Body of pancreas (tissue), 4 donors: ENCODE measurements around the gene CEP170B. TPM values are rescaled to one million over a fixed set of nuclear protein-coding genes. Genes with fewer than 3 reads are reported as not detected.

Experiments used
- ATAC-seq: fragments of 150-250 bp; one replicate; pipeline ENCODE4 v1.9.1; 2016
- DNase-seq, 4 donors: peaks; one replicate each; pipeline ENCODE4 v3.0.0-alpha.2; 2019
- H3K27ac ChIP-seq, 4 donors: fragments of 200-600 bp; sonication (generic); 1 replicate in 3 of 4; 2 replicates in 1 of 4; pipeline versions ENCODE4 v1.5.1 to v1.6.1; 2016 to 2019; ENCODE audit warnings: mild to moderate bottlenecking in 1 of 4, mixed read lengths in 1 of 4, moderate library complexity in 1 of 4
- H3K27me3 ChIP-seq, 2 donors: fragments of 200-600 bp; sonication (generic); one replicate each; pipeline ENCODE4 v1.6.0; 2016; ENCODE audit warnings: mild to moderate bottlenecking in 1 of 2
- H3K36me3 ChIP-seq, 2 donors: fragments of 200-600 bp; sonication (generic); replicated peaks in 1 of 2; 2 replicates each; pipeline ENCODE4 v1.5.1; 2016; ENCODE audit warnings: low read depth in 2 of 2; ENCODE audit not compliant: insufficient read depth in 1 of 2
- H3K4me1 ChIP-seq: fragments of 200-600 bp; sonication (generic); one replicate; pipeline ENCODE4 v1.6.0; 2016
- H3K4me3 ChIP-seq, 2 donors: fragments of 200-600 bp; sonication (generic); 1 replicate in 1 of 2; 2 replicates in 1 of 2; pipeline ENCODE4 v1.5.1; 2016 to 2019
- H3K9me3 ChIP-seq, 3 donors: fragments of 200-600 bp; sonication (generic); 1 replicate in 2 of 3; 2 replicates in 1 of 3; pipeline ENCODE4 v1.5.1; 2016
- POLR2A ChIP-seq, 3 donors: fragments of 450-650 bp; IDR thresholded peaks; one replicate each; pipeline ENCODE4 v1.6.1; 2016; ENCODE audit warnings: antibody characterized with exemption in 3 of 3, mild to moderate bottlenecking in 2 of 3
- WGBS, 2 donors: methylation state at CpG; one replicate each; pipeline ENCODE4 v1.1.5; 2017; 5-methylcytosine and 5-hydroxymethylcytosine counted together
- intact Hi-C: fragments of 100-400 bp; cut with DNase I; formaldehyde crosslinking; loops from one replicate; pipeline ENCODE4 v1.15.1; 2023
- total RNA-seq, 2 donors: library from RNA; depleted of rRNA; stranded (reverse); fragments of >200 nt; gene quantifications; one replicate each; pipeline ENCODE4 v1.1.0, GENCODE V29; 2016
- TF ChIP-seq, protein P1 (sequence below), 7 experiments: fragments of 450-650 bp in 4 of 7; fragments of 200-600 bp in 3 of 7; sonication (generic) in 3 of 7; IDR thresholded peaks; one replicate each; pipeline ENCODE4 v1.5.1; 2016 to 2019; ENCODE audit warnings: antibody characterized with exemption in 7 of 7

Gene CEP170B
- total RNA-seq, 2 donors from 2014 or later = 23.6 to 41.9 TPM

- Histone ChIP-seq H3K4me3 (no peak overlapping the region), H3K4me1 (peaks cover 26% of the 10 kb centered on the region), H3K9me3 (no peaks in the 10 kb centered on the region), H3K27me3 (no peaks in the 10 kb centered on the region), H3K27ac (no peak overlapping the region), H3K36me3 (no peaks in the 10 kb centered on the region)
- DNase-seq (peak in 1 of 4 donors; percentile 7), ATAC-seq (no peak)
- 64 to 66% methylated on average over 29 to 58 of the region's 64 CpGs for WGBS, 2 donors
- no peak for TF ChIP-seq POLR2A (IDR thresholded peaks at IDR 0.05)
- TF ChIP-seq, protein P1, sequence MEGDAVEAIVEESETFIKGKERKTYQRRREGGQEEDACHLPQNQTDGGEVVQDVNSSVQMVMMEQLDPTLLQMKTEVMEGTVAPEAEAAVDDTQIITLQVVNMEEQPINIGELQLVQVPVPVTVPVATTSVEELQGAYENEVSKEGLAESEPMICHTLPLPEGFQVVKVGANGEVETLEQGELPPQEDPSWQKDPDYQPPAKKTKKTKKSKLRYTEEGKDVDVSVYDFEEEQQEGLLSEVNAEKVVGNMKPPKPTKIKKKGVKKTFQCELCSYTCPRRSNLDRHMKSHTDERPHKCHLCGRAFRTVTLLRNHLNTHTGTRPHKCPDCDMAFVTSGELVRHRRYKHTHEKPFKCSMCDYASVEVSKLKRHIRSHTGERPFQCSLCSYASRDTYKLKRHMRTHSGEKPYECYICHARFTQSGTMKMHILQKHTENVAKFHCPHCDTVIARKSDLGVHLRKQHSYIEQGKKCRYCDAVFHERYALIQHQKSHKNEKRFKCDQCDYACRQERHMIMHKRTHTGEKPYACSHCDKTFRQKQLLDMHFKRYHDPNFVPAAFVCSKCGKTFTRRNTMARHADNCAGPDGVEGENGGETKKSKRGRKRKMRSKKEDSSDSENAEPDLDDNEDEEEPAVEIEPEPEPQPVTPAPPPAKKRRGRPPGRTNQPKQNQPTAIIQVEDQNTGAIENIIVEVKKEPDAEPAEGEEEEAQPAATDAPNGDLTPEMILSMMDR (IDR thresholded peaks at IDR 0.05) = no peak
- intact Hi-C loops = no loop called here
Observed at GRCh38 chr14:104931771-104932675, 67.0 kb downstream of the CEP170B start.

DNA sequence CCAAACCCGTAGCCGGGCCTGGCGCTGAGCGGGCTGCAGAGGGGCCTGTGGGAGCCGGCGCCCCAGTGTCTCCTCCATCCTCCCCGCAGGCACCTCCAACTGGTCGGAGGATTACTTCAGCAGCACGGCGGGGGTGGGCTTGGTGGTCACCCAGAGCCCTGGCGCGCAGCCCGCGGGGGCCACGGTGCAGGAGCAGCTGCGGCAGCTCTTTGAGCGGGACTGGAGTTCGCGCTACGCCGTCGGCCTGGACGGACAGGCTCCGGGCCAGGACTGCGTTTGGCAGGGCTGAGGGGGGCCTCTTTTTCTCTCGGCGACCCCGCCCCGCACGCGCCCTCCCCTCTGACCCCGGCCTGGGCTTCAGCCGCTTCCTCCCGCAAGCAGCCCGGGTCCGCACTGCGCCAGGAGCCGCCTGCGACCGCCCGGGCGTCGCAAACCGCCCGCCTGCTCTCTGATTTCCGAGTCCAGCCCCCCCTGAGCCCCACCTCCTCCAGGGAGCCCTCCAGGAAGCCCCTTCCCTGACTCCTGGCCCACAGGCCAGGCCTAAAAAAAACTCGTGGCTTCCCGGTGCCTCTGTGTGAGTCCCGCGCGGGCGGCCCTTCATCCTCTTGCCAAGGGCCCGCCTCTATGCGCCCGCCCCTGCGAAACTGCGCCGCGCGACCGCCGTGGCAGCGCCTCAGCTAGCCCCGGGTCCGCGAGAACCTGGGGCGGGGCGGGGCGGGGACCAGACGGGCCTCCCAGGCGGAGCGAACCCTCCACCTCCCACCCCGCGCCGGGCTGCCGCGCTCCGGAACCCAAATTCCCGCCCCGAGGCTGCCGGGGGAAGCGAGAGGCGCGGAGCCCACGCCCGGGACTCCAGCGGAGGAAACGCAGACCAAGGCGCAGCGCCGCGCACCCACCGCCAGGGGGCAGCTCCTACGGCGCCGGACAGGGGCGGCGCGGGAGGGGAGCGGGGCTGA, 67.9 kb downstream of the CEP170B start:
- no peaks in the 10 kb centered on the region for H3K27me3 ChIP-seq
- WGBS, 2 donors = 17% methylated on average over 91 of the region's 100 CpGs; no CpG with 5 or more reads in 1 of the 2 donors
- H3K4me3 ChIP-seq = peak overlapping the region; percentile 38 to 51
- H3K4me1 ChIP-seq = peaks cover 21% of the 10 kb centered on the region
- peak in 1 of 3 donors; percentile 23 for TF ChIP-seq POLR2A (IDR thresholded peaks at IDR 0.05)
- TF ChIP-seq, protein P1 (IDR thresholded peaks at IDR 0.05) = peak; percentile 61 to 90 (median 87)
- no peaks in the 10 kb centered on the region for H3K36me3 ChIP-seq
- H3K9me3 ChIP-seq = no peaks in the 10 kb centered on the region
- ATAC-seq (peak; percentile 91), DNase-seq (peak; percentile 81 to 87 (median 86))
- intact Hi-C loops = no loop called here
- H3K27ac ChIP-seq = peak overlapping the region in 1 of 4 donors; percentile 44

- Histone ChIP-seq H3K36me3 (no peaks in the 10 kb centered on the region), H3K27me3 (no peaks in the 10 kb centered on the region), H3K9me3 (no peaks in the 10 kb centered on the region), H3K4me1 (peaks cover 21% of the 10 kb centered on the region), H3K4me3 (no peak overlapping the region), H3K27ac (peak overlapping the region in 1 of 4 donors; percentile 44)
- ATAC-seq (no peak), DNase-seq (peak in 1 of 4 donors; percentile 7)
- WGBS, 2 donors = 22 to 66% methylated on average over 9 to 18 of the region's 42 CpGs
- intact Hi-C loops = no loop called here
- TF ChIP-seq, protein P1 (IDR thresholded peaks at IDR 0.05) = no peak
- no peak for TF ChIP-seq POLR2A (IDR thresholded peaks at IDR 0.05)
Observed at GRCh38 chr14:104933746-104934733, 69.0 kb downstream of the CEP170B start.

- Histone ChIP-seq H3K4me3 (no peak overlapping the region), H3K9me3 (no peaks in the 10 kb centered on the region), H3K27ac (peak overlapping the region in 2 of 4 donors; percentile 9 to 10), H3K36me3 (no peaks in the 10 kb centered on the region), H3K4me1 (peaks cover 21% of the 10 kb centered on the region), H3K27me3 (no peaks in the 10 kb centered on the region)
- DNase-seq (peak; percentile 38 to 78 (median 70)), ATAC-seq (peak; percentile 8)
- TF ChIP-seq, protein P1 (IDR thresholded peaks at IDR 0.05) = no peak
- intact Hi-C loops = no loop called here
- WGBS, 2 donors = 26% methylated on average over 3 of the region's 3 CpGs; no CpG with 5 or more reads in 1 of the 2 donors
Observed at GRCh38 chr14:104935026-104935650, 70.1 kb downstream of the CEP170B start.
